Epithelial cell of proximal tubule (primary cell): ENCODE measurements around the gene DBF4. TPM values are rescaled to one million over a fixed set of nuclear protein-coding genes. Genes with fewer than 3 reads are reported as not detected.
"Not testable (repeated sequence)": the region's sequence is repeated elsewhere in the genome, so short reads cannot be mapped to it uniquely, and the experiment has no call there.

Experiments used
- DNase-seq: peaks from one replicate; pipeline ENCODE4 v3.0.0-alpha.2; 2011; ENCODE audit warnings: low read depth
- H3K4me3 ChIP-seq: 2 replicates; pipeline ENCODE4 v1.5.1; 2011; ENCODE audit warnings: low read depth, mild to moderate bottlenecking, low read length
- total RNA-seq: library from RNA; depleted of rRNA; stranded (reverse); fragments of >200 nt; gene quantifications from 2 replicates; pipeline ENCODE4 v1.2.3, GENCODE V29; 2015
- TF ChIP-seq, protein P1 (sequence below): conservative IDR thresholded peaks from 2 replicates; pipeline ENCODE4 v1.5.1; 2012; ENCODE audit warnings: low read depth, mild to moderate bottlenecking, low read length

The DBF4 gene
- total RNA-seq, 1 donor from 2014 or later = 60.5 TPM

DNA sequence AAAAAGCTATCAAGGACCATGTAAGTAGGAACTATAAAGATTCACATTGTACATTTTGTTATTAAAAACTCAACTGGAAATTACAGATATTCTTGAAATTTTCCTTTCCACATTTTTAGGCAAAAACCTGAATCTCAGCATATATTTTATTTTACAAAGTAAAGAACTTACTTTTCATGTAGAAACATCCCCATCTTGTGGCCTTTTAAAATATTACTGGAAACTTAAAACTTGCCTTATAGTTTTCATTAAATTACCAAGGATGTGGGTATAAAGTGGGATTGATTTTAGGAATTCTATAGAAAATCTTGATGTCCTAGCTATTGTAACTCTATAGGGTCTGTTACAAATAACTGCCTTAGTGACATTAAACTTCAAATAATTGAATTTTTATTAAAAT, 10.6 kb downstream of the DBF4 start:
- DNase-seq = no peak
- H3K4me3 ChIP-seq = no peak overlapping the region
- TF ChIP-seq, protein P1, sequence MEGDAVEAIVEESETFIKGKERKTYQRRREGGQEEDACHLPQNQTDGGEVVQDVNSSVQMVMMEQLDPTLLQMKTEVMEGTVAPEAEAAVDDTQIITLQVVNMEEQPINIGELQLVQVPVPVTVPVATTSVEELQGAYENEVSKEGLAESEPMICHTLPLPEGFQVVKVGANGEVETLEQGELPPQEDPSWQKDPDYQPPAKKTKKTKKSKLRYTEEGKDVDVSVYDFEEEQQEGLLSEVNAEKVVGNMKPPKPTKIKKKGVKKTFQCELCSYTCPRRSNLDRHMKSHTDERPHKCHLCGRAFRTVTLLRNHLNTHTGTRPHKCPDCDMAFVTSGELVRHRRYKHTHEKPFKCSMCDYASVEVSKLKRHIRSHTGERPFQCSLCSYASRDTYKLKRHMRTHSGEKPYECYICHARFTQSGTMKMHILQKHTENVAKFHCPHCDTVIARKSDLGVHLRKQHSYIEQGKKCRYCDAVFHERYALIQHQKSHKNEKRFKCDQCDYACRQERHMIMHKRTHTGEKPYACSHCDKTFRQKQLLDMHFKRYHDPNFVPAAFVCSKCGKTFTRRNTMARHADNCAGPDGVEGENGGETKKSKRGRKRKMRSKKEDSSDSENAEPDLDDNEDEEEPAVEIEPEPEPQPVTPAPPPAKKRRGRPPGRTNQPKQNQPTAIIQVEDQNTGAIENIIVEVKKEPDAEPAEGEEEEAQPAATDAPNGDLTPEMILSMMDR = no peak

DNA sequence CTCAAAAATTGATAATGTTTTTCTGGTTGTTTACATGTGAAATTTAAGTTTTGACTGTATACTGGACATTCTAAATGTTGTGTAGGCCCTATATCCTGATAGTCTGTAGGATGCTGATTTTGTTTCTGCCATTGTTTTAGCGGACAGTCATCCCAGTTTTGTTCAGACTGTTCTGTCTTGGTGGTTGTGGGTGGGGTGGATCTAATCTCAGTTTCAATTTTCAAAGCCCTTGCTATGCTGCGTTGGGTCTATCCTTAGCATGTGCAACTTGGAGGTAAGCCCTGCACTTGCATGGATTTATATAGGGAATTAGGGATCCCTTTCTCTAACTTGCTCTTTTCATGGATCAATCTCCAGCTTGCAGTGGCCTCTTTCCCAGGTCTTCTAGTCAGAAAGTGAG, 19.1 kb downstream of the DBF4 start:
- H3K4me3 ChIP-seq = no peak overlapping the region
- TF ChIP-seq, protein P1 = no peak
- no peak for DNase-seq

DNA sequence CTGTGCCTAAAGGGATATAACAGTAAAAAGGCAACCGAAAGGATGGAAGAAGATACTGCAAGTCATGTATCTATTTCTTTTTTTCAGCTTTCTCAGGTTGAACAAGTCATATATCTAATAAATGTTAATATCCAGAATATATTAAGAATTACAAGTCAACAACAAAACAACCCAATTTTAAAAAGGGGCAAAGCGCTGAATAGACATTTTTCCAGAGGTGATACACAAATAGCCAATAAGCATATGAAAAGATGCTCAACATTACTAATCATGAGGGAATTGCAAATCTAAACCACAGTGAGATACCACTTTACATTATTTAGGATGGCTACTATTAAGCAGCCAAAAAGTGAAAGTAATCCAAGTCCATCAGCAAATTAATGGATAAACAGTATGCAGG, 23.0 kb downstream of the DBF4 start:
- DNase-seq = no peak
- H3K4me3 ChIP-seq = no peak overlapping the region
- TF ChIP-seq, protein P1 = no peak

DNA sequence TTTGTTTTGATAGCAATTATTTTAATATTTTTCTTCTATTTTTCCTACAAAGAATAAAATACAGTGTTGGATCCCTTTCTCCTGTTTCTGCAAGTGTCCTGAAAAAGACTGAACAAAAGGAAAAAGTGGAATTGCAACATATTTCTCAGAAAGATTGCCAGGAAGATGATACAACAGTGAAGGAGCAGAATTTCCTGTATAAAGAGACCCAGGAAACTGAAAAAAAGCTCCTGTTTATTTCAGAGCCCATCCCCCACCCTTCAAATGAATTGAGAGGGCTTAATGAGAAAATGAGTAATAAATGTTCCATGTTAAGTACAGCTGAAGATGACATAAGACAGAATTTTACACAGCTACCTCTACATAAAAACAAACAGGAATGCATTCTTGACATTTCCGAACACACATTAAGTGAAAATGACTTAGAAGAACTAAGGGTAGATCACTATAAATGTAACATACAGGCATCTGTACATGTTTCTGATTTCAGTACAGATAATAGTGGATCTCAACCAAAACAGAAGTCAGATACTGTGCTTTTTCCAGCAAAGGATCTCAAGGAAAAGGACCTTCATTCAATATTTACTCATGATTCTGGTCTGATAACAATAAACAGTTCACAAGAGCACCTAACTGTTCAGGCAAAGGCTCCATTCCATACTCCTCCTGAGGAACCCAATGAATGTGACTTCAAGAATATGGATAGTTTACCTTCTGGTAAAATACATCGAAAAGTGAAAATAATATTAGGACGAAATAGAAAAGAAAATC, 31.0 kb downstream of the DBF4 start:
- not testable (repeated sequence) for H3K4me3 ChIP-seq, DNase-seq

DNA sequence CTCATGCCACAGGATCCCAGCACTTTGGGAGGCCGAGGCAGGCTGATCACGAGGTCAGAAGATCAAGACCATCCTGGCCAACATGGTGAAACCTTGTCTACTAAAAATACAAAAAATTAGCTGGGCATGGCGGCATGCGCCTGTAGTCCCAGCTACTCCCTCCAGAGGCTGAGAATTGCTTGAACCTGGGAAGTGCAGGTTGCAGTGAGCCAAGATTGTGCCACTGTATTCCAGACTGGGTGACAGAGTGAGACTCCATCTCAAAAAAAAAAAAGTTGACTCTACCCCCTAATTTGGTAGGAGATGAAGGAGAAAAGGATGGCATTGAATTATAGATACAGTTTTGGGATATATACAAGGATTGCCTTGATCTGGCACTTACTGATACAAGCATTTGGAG, 32.5 kb downstream of the DBF4 start:
- not testable (repeated sequence) for H3K4me3 ChIP-seq

DNA sequence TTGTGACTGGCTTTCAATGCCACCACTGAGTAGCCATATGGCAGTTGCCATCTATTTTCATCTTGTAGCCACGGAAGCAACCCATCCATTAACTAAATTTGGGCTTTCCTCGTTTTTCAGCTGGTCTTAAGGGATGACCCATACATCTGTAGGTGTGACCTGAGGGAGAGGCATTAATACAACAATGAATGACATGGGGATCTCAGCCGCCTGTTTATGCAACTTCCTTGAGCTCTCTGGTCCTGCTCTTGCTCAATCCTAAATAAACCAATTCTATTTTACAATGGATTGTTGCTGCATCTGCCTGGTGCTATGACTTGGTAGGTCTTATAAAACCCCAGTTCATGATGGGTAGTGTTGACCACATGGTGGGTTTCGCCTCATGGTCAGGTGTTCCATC, 35.8 kb downstream of the DBF4 start:
- H3K4me3 ChIP-seq = no peak overlapping the region
- TF ChIP-seq, protein P1 = no peak

More for the DNA sequence above, 32.5 kb downstream of the DBF4 start:
- DNase-seq = not testable (repeated sequence)

DNA sequence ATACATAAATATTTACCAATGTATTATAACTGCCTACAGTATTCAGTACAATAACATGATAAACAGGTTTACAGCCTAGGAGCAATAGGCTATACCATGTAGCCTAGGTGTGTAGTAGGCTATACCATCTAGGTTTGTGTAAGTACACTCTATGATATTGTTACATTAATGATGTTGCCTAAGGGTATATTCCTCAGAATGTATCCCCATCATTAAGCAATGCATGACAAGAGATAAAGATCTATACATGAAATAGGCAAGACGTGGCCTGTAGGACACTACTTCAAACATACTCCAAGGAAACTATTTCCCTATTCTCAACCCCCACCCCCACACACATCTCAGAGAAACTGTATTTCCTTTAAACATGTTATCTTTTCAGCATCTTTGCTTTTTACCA, 42.4 kb downstream of the DBF4 start:
- no peak overlapping the region for H3K4me3 ChIP-seq
- TF ChIP-seq, protein P1 = no peak
- no peak for DNase-seq

More for the DNA sequence above, 35.8 kb downstream of the DBF4 start:
- DNase-seq = no peak

DNA sequence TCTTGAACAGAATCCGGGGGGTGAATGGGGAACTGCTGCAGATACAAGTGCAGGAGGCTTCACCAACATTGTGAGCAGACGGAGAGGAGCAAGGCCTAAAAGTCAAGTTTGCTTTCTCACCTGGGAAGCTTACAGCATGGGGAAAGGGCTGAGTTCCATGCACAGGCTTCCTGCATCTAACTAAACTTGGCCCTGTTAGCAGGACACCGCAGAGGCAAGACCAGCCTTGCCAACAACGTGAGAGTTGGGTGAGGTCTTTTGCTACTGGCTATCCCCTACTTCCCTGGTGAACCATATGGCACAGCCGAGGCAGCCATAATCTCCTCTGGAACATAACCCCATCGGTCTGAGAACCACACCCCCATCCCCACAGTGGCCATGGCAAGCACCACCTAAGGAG, 43.6 kb downstream of the DBF4 start:
- TF ChIP-seq, protein P1 = no peak
- no peak overlapping the region for H3K4me3 ChIP-seq
- DNase-seq = no peak
